A549 (cell line): ENCODE results near the gene SCNN1A.

Experiments used
- CTCF ChIP-seq: fragments of >200 bp; sonication (Bioruptor Twin); formaldehyde crosslinking; IDR thresholded peaks from 3 replicates; pipeline ENCODE4 v1.5.1; 2016
- HOXA7 ChIP-seq: fragments of 250-450 bp; sonication (Bioruptor Pico); IDR thresholded peaks from 2 replicates; pipeline ENCODE4 v1.5.0; 2020; ENCODE audit warnings: mild to moderate bottlenecking, moderate library complexity
- NFE2L2 ChIP-seq: fragments of 150-350 bp; conservative IDR thresholded peaks from 2 replicates; pipeline ENCODE4 v1.6.1; 2014; ENCODE audit warnings: low read length
- NPAS2 ChIP-seq: fragments of 250-450 bp; sonication (Bioruptor Pico); IDR thresholded peaks from 2 replicates; pipeline ENCODE4 v1.8.0; 2022; ENCODE audit warnings: mild to moderate bottlenecking, moderate library complexity, borderline replicate concordance
- POLR2A ChIP-seq: IDR thresholded peaks from 2 replicates; pipeline ENCODE4 v1.6.1; 2012; ENCODE audit warnings: mild to moderate bottlenecking, low read length

- TF ChIP-seq NFE2L2 (no peak), HOXA7 (CRISPR knock-in tag) (no peak), NPAS2 (CRISPR knock-in tag) (no peak), CTCF (no peak), POLR2A (no peak)
These were observed 32.0 kb upstream of the SCNN1A start for GRCh38 chr12:6407236-6407954.
